A549 (cell line): ENCODE measurements around the gene PSMD8. TPM values are rescaled to one million over a fixed set of nuclear protein-coding genes. Genes with fewer than 3 reads are reported as not detected.
"Not testable (repeated sequence)": the region's sequence is repeated elsewhere in the genome, so short reads cannot be mapped to it uniquely, and the experiment has no call there.

Source experiments
- ATAC-seq, 2 experiments: fragments of 200-7000 bp in 1 of 2; fragments of >200 bp in 1 of 2; cut with Nextera tagmentation in 1 of 2; cut with Tn5 transposase in 1 of 2; 3 replicates each; pipeline versions ENCODE4 v1.8.0 to v1.9.1; 2018 to 2020; ENCODE audit warnings: mild to moderate bottlenecking in 1 of 2, moderate library complexity in 1 of 2
- CTCF ChIA-PET: fragments of 300-600 bp; sonication (Branson Sonifier 250); formaldehyde crosslinking; extraction: SDS; loops from one replicate; lab custom pipeline; 2021; ENCODE audit warnings: antibody characterized with exemption, inconsistent platforms; lab: Yijun Ruan, JAX
- POLR2A ChIA-PET: fragments of 350-600 bp; formaldehyde crosslinking; extraction: SDS; loops from one replicate; lab custom pipeline; 2021; ENCODE audit warnings: antibody characterized with exemption, inconsistent platforms; lab: Yijun Ruan, JAX
- DNase-seq, 2 experiments: peaks; one replicate each; pipeline versions ENCODE4 v3.0.0 to v3.0.0-alpha.2; 2011 to 2016; ENCODE audit warnings: low read depth in 1 of 2, low spot score in 1 of 2
- FAIRE-seq: peaks from 2 replicates; lab custom pipeline; 2011; peaks lifted over from hg19 to GRCh38; lab: Jason Lieb, UNC
- H3K27ac ChIP-seq, 2 experiments: fragments of >200 bp; sonication (Bioruptor Twin); formaldehyde crosslinking; 3 replicates each; pipeline ENCODE4 v1.5.1; 2016 to 2017
- H3K4me1 ChIP-seq: fragments of >200 bp; sonication (Bioruptor Twin); formaldehyde crosslinking; 3 replicates; pipeline ENCODE4 v1.6.1; 2016
- H3K4me2 ChIP-seq: fragments of >200 bp; sonication (Bioruptor Twin); formaldehyde crosslinking; 3 replicates; pipeline ENCODE4 v1.6.1; 2016
- H3K4me3 ChIP-seq: fragments of >200 bp; sonication (Bioruptor Twin); formaldehyde crosslinking; 3 replicates; pipeline ENCODE4 v1.5.1; 2016
- H3K9me3 ChIP-seq: fragments of >200 bp; sonication (Bioruptor Twin); formaldehyde crosslinking; 3 replicates; pipeline ENCODE4 v1.6.1; 2016
- BHLHE40 ChIP-seq: IDR thresholded peaks from 2 replicates; pipeline ENCODE4 v1.6.1; 2012; ENCODE audit warnings: low read depth, low read length, inconsistent platforms
- CBX2 ChIP-seq: fragments of 200-600 bp; sonication (generic); IDR thresholded peaks from 2 replicates; pipeline ENCODE4 v1.6.1; 2016; ENCODE audit warnings: low read depth, mild to moderate bottlenecking, borderline replicate concordance
- CEBPB ChIP-seq, 2 experiments: fragments of >200 bp in 1 of 2; sonication (Bioruptor Twin) in 1 of 2; formaldehyde crosslinking in 1 of 2; IDR thresholded peaks; 2 replicates each; pipeline ENCODE4 v1.6.1; 2012 to 2016
- CHD4 ChIP-seq: fragments of 200-600 bp; sonication (generic); IDR thresholded peaks from 2 replicates; pipeline ENCODE4 v1.6.1; 2016; ENCODE audit warnings: antibody characterized with exemption, mild to moderate bottlenecking, borderline replicate concordance
- EP300 ChIP-seq, 2 experiments: fragments of >200 bp; sonication (Bioruptor Twin); formaldehyde crosslinking; IDR thresholded peaks; 2 replicates in 1 of 2; 3 replicates in 1 of 2; pipeline ENCODE4 v1.6.1; 2016 to 2017
- GATA3 ChIP-seq: IDR thresholded peaks from 2 replicates; pipeline ENCODE4 v1.6.1; 2012; ENCODE audit warnings: borderline replicate concordance
- HOXB13 ChIP-seq: fragments of 250-450 bp; sonication (Bioruptor Pico); IDR thresholded peaks from 2 replicates; pipeline ENCODE4 v1.5.0; 2020; ENCODE audit warnings: low read depth, mild to moderate bottlenecking, moderate library complexity
- JUN ChIP-seq, 2 experiments: fragments of >200 bp; sonication (Bioruptor Twin); formaldehyde crosslinking; IDR thresholded peaks; 2 replicates in 1 of 2; 3 replicates in 1 of 2; pipeline ENCODE4 v1.6.1; 2016 to 2017
- KDM1A ChIP-seq: fragments of 200-600 bp; sonication (generic); IDR thresholded peaks from 2 replicates; pipeline ENCODE4 v1.6.1; 2016; ENCODE audit warnings: low read depth, mild to moderate bottlenecking
- MAZ ChIP-seq: fragments of 150-350 bp; IDR thresholded peaks from 2 replicates; pipeline ENCODE4 v1.6.1; 2014; ENCODE audit warnings: antibody characterized with exemption, low read depth, low read length, borderline replicate concordance
- NPAS2 ChIP-seq: fragments of 250-450 bp; sonication (Bioruptor Pico); IDR thresholded peaks from 2 replicates; pipeline ENCODE4 v1.8.0; 2022; ENCODE audit warnings: mild to moderate bottlenecking, moderate library complexity, borderline replicate concordance
- NR3C1 ChIP-seq: fragments of >200 bp; sonication (Bioruptor Twin); formaldehyde crosslinking; IDR thresholded peaks from 3 replicates; pipeline ENCODE4 v1.6.1; 2017
- POLR2AphosphoS2 ChIP-seq: conservative IDR thresholded peaks from 2 replicates; pipeline ENCODE4 v1.6.1; 2012; ENCODE audit warnings: low read length, improper control_type of control experiment, inconsistent platforms
- RAD21 ChIP-seq, 2 experiments: fragments of >200 bp in 1 of 2; sonication (Bioruptor Twin) in 1 of 2; formaldehyde crosslinking in 1 of 2; IDR thresholded peaks in 1 of 2; conservative IDR thresholded peaks in 1 of 2; 2 replicates in 1 of 2; 3 replicates in 1 of 2; pipeline ENCODE4 v1.6.1; 2012 to 2018; ENCODE audit warnings: inconsistent platforms in 1 of 2
- SMC3 ChIP-seq: fragments of >200 bp; sonication (Bioruptor Twin); formaldehyde crosslinking; IDR thresholded peaks from 3 replicates; pipeline ENCODE4 v1.6.1; 2018; ENCODE audit warnings: inconsistent platforms
- WGBS: methylation state at CpG from one replicate; pipeline ENCODE4 v1.1.6; 2017; ENCODE audit errors: missing lambda C conversion rate; 5-methylcytosine and 5-hydroxymethylcytosine counted together
- polyA plus RNA-seq, 4 experiments: library from polyadenylated mRNA; depleted of rRNA in 3 of 4; stranded (reverse); fragments of >200 nt; fragmentation: RNase III in 1 of 4; extraction: RNeasy Plus Mini Kit Qiagen cat#74134 plus additional on column Dnase treatment in 1 of 4; gene quantifications; 2 replicates in 3 of 4; 3 replicates in 1 of 4; pipeline ENCODE4 v1.2.3, GENCODE V29; 2011 to 2017
- TF ChIP-seq, protein P1 (sequence below): fragments of 250-450 bp; sonication (Bioruptor Pico); IDR thresholded peaks from 2 replicates; pipeline ENCODE4 v1.5.0; 2021; ENCODE audit warnings: mild to moderate bottlenecking, moderate library complexity, borderline replicate concordance
- TF ChIP-seq, protein P2 (sequence below): fragments of 150-350 bp; IDR thresholded peaks from 2 replicates; pipeline ENCODE4 v1.6.1; 2014; ENCODE audit warnings: low read depth, mild to moderate bottlenecking, low read length

The PSMD8 gene
- polyA plus RNA-seq, 2 of the 4 experiments (the other 2 are of a cell fraction) = 437 to 456 TPM

DNA sequence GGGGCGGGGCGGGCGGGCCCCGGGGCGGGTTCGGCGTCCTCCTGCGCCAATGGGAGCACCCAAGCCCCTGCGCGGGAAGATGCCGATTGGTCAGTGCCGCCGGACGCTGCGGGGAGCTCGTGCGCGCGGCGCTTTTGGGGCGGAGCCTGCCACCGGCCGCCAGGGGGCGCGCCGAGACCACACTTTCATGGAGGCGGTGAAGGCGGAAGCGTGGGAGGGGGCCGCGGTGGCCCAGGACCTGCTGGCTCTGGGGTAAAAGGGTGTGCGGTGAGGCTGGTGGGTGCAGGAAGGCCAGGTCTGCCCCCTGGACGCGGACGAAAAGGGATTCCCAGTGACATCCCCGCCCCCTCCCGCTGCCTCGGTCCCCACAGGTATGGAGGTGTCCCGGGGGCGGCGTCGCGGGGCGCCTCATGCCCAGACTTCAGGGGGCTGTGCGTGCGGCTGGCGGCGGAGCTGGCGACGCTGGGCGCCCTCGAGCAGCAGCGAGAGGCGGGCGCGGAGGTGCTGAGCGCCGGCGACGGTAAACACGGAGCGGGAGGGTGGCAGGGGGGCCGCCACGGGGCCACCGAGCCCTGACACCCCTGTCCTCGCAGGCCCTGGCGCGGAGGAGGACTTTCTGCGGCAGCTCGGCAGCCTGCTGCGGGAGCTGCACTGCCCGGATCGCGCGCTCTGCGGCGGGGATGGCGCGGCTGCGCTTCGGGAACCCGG, 28.8 kb downstream of the PSMD8 start, which contains the start of gene FAM98C (continued):
- TF ChIP-seq NPAS2 (no peak), RAD21 (conservative IDR thresholded peaks at IDR 0.05 in 1 of 2, IDR thresholded peaks at IDR 0.05 in 1 of 2) (peak; percentile 96 to 100), JUN (IDR thresholded peaks at IDR 0.05) (peak; percentile 35 to 75; a peak in 2 of 5 replicates), KDM1A (no peak)

DNA sequence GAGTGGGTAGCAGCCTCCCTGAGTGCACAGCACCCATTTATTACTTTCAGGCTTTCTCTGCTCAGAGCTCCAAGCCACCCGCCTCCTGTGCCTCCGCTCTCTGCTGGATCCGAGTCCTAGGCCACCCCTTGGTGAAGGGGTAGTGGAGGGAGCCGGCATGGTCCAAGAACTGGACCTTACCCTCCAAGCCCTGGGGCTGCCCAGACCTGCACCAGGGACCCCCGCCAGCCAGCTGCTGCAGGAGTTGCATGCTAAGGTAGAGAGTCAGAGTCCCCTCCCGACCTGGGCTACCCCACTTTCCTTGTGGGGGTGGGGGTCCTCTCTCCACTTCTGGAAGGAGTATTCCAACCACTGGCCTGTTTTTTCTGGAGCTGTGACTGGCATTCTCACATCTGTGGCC, 30.5 kb downstream of the PSMD8 start:
- CTCF ChIA-PET = interaction anchor here (0.5 to 14.1 kb wide), 22 partner anchors 9 to 572 kb away, joined by 3 to 254 read pairs (median 21); partner anchors contain the start of genes EIF3K, GGN, MAP4K1 and MRPS12
- no peaks in the 10 kb centered on the region for H3K9me3 ChIP-seq
- H3K4me3 ChIP-seq = no peak overlapping the region
- DNase-seq = no peak
- H3K27ac ChIP-seq = no peak overlapping the region
- TF ChIP-seq, protein P1, sequence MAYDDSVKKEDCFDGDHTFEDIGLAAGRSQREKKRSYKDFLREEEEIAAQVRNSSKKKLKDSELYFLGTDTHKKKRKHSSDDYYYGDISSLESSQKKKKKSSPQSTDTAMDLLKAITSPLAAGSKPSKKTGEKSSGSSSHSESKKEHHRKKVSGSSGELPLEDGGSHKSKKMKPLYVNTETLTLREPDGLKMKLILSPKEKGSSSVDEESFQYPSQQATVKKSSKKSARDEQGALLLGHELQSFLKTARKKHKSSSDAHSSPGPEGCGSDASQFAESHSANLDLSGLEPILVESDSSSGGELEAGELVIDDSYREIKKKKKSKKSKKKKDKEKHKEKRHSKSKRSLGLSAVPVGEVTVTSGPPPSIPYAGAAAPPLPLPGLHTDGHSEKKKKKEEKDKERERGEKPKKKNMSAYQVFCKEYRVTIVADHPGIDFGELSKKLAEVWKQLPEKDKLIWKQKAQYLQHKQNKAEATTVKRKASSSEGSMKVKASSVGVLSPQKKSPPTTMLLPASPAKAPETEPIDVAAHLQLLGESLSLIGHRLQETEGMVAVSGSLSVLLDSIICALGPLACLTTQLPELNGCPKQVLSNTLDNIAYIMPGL (CRISPR knock-in tag) = no peak
- TF ChIP-seq HOXB13 (CRISPR knock-in tag) (no peak), CBX2 (no peak), SMC3 (no peak), MAZ (no peak), BHLHE40 (no peak), EP300 (IDR thresholded peaks at IDR 0.05) (no peak)
- TF ChIP-seq, all 56 proteins: peak for 0
- Histone ChIP-seq H3K4me2 (no peak overlapping the region), H3K4me1 (peaks cover 10% of the 10 kb centered on the region)
- ATAC-seq = no peak
- POLR2A ChIA-PET = interaction anchor here (1.0 kb wide), 1 partner anchor 228 kb away, joined by 3 read pairs; no protein-coding TSS in a partner anchor
- no peak for FAIRE-seq
- WGBS = 93% methylated on average over 6 of the region's 6 CpGs

DNA sequence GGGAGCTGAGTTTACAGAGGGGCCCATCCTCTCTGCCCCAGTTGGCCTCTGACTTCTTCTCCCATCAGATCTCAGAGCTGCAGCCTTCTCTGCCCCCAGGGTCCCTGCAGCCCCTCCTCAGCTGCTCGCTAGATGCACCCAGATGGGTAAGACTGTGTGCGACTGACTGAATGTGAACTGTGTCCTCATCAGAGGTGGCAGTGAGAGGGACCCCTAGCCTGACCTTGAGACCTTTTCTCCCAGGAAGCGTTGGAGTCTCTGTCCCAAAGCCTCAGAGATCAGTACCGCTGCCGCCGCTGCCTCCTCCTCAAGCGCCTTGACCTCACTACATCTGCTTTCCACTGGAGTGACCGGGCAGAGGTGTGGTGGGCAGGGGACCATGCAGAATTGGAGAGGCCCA, 30.9 kb downstream of the PSMD8 start:
- POLR2A ChIA-PET = interaction anchor here (1.0 kb wide), 1 partner anchor 227 kb away, joined by 3 read pairs; no protein-coding TSS in a partner anchor

DNA sequence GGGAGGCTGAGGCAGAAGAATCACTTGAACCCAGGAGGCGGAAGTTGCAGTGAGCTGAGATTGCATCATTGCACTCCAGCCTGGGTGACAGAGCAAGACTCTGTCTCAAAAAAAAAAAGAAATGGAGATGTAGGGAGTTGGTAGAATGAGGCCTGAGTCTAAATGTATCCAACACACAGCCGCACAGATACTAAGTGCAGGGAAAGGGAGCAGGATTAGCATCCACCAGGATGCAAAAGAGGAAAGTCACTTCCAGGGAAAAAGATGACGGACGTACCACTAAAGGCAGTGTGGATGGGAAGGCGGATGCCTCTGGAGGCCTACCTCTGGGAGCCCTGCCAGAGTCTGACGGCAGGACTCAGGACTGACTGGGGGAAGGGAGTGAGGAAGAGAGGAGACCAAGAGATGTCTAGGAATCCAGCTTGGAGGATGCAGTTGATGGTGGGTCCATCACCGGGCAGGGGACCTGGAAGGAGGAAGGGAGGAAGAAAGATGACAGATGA, 35.3 kb downstream of the PSMD8 start:
- DNase-seq = peak in 1 of 2 experiments; percentile 42
- Histone ChIP-seq H3K4me1 (peaks cover 9% of the 10 kb centered on the region), H3K4me3 (no peak overlapping the region), H3K9me3 (no peaks in the 10 kb centered on the region), H3K4me2 (no peak overlapping the region), H3K27ac (no peak overlapping the region)
- CTCF ChIA-PET = interaction anchor here (0.9 to 9.9 kb wide), 5 partner anchors 10 to 478 kb away, joined by 3 to 172 read pairs (median 8); no protein-coding TSS in a partner anchor
- 76% methylated on average over 7 of the region's 7 CpGs for WGBS
- peak in 1 of 2 experiments; percentile 24; a peak in 1 of 4 replicates for TF ChIP-seq CEBPB (IDR thresholded peaks at IDR 0.05)
- TF ChIP-seq CHD4 = no peak
- peak; percentile 7 to 38; a peak in 3 of 6 replicates for ATAC-seq
- POLR2A ChIA-PET = interaction anchor here (1.2 kb wide), 1 partner anchor 512 kb away, joined by 9 read pairs; no protein-coding TSS in a partner anchor
- peak; percentile 36 for FAIRE-seq

More for the DNA sequence above, 30.9 kb downstream of the PSMD8 start:
- Histone ChIP-seq H3K4me3 (no peak overlapping the region), H3K27ac (no peak overlapping the region), H3K9me3 (no peaks in the 10 kb centered on the region)
- FAIRE-seq = no peak
- no peak for TF ChIP-seq NR3C1
- TF ChIP-seq POLR2AphosphoS2 = no peak
- no peak for TF ChIP-seq GATA3
- TF ChIP-seq, protein P2, sequence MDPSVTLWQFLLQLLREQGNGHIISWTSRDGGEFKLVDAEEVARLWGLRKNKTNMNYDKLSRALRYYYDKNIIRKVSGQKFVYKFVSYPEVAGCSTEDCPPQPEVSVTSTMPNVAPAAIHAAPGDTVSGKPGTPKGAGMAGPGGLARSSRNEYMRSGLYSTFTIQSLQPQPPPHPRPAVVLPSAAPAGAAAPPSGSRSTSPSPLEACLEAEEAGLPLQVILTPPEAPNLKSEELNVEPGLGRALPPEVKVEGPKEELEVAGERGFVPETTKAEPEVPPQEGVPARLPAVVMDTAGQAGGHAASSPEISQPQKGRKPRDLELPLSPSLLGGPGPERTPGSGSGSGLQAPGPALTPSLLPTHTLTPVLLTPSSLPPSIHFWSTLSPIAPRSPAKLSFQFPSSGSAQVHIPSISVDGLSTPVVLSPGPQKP = no peak
- TF ChIP-seq, all 56 proteins: peak for 0
- DNase-seq (no peak), ATAC-seq (no peak)
- Histone ChIP-seq H3K4me1 (peaks cover 10% of the 10 kb centered on the region), H3K4me2 (no peak overlapping the region)
- CTCF ChIA-PET = interaction anchor here (0.8 to 14.1 kb wide), 16 partner anchors 9 to 526 kb away, joined by 3 to 254 read pairs (median 30); partner anchors contain the start of genes GGN, MRPS12, NFKBIB and RASGRP4
- WGBS = 91% methylated on average over 8 of the region's 8 CpGs

DNA sequence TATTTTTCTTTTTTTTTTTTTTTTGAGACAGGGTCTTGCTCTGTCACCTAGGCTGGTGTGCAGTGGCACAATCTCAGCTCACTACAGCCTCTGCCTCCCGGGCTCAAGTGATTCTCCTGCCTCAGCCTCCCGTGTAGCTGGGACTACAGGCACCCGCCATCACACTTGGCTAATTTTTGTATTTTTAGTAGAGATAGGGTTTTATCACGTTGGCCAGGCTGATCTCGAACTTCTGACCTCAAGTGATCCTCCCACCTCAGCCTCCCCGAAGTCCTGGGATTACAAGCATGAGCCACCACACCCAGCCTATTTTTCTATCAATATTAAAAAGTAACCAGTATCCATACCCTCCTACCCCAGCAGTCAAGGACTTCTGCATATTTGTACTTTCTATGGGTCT, 36.0 kb downstream of the PSMD8 start:
- peak; percentile 7 for FAIRE-seq
- ATAC-seq, H3K4me3 ChIP-seq, H3K27ac ChIP-seq, H3K9me3 ChIP-seq, H3K4me2 ChIP-seq, H3K4me1 ChIP-seq, DNase-seq: not testable (repeated sequence)
- POLR2A ChIA-PET = interaction anchor here (1.2 kb wide), 1 partner anchor 511 kb away, joined by 9 read pairs; no protein-coding TSS in a partner anchor
- 71% methylated on average over 6 of the region's 6 CpGs for WGBS
- CTCF ChIA-PET = interaction anchor here (0.5 to 9.9 kb wide), 7 partner anchors 7 to 520 kb away, joined by 3 to 172 read pairs (median 4); partner anchors contain the start of genes FAM98C, MRPS12 and SARS2
